ENCODE results near the gene SHISAL1.

- TF ChIP-seq CTCF (IDR thresholded peaks at IDR 0.05), result no peak
- no peak for TF ChIP-seq POLR2A (IDR thresholded peaks at IDR 0.05; ENCODE audit: low read depth)
- TF ChIP-seq EP300 (IDR thresholded peaks at IDR 0.05), result no peak
These were observed 105.4 kb downstream of the SHISAL1 start for GRCh38 chr22:44207173-44207980.
